GM23338 (cell line): ENCODE measurements around the gene RYR3. TPM values are rescaled to one million over a fixed set of nuclear protein-coding genes. Genes with fewer than 3 reads are reported as not detected.

Source experiments
- ATAC-seq: fragments of 200-7000 bp; cut with Tn5 transposase; 3 replicates; pipeline ENCODE4 v1.9.1; 2020
- DNase-seq: peaks from one replicate; pipeline ENCODE4 v3.0.0-alpha.2; 2015; ENCODE audit warnings: low spot score
- H2AFZ ChIP-seq: fragments of 200-600 bp; sonication (generic); 2 replicates; pipeline ENCODE4 v1.8.0; 2016; ENCODE audit warnings: antibody characterized with exemption, mild to moderate bottlenecking, moderate library complexity
- H3F3A ChIP-seq: fragments of 200-600 bp; sonication (generic); replicated peaks from 2 replicates; pipeline ENCODE4 v1.8.0; 2017; ENCODE audit warnings: antibody characterized with exemption, mixed run types, low read depth
- H3K27ac ChIP-seq: fragments of 200-600 bp; sonication (generic); 2 replicates; pipeline ENCODE4 v1.6.1; 2016; ENCODE audit warnings: low read depth
- H3K27me3 ChIP-seq: fragments of 200-600 bp; sonication (generic); 2 replicates; pipeline ENCODE4 v1.8.0; 2016; ENCODE audit warnings: mild to moderate bottlenecking, mixed run types, moderate library complexity; ENCODE audit not compliant: insufficient read depth
- H3K36me3 ChIP-seq: fragments of 200-600 bp; sonication (generic); 2 replicates; pipeline ENCODE4 v1.8.0; 2016; ENCODE audit warnings: mild to moderate bottlenecking; ENCODE audit not compliant: insufficient read depth
- H3K4me1 ChIP-seq: fragments of 200-600 bp; sonication (generic); 2 replicates; pipeline ENCODE4 v1.8.0; 2016; ENCODE audit warnings: mild to moderate bottlenecking, moderate library complexity; ENCODE audit not compliant: insufficient read depth
- H3K4me2 ChIP-seq: fragments of 200-600 bp; sonication (generic); 2 replicates; pipeline ENCODE4 v1.7.1; 2017; ENCODE audit warnings: mixed run types
- H3K4me3 ChIP-seq: fragments of 200-600 bp; sonication (generic); 2 replicates; pipeline ENCODE4 v1.6.1; 2016; ENCODE audit warnings: mixed run types
- H3K79me2 ChIP-seq: fragments of 200-600 bp; sonication (generic); replicated peaks from 2 replicates; pipeline ENCODE4 v1.8.0; 2017; ENCODE audit warnings: mild to moderate bottlenecking; ENCODE audit not compliant: insufficient read depth
- H3K9me2 ChIP-seq: fragments of 200-600 bp; sonication (generic); 2 replicates; pipeline ENCODE4 v1.8.0; 2017; ENCODE audit not compliant: insufficient read depth
- H4K20me1 ChIP-seq: fragments of 200-600 bp; sonication (generic); replicated peaks from 2 replicates; pipeline ENCODE4 v1.8.0; 2017; ENCODE audit warnings: mild to moderate bottlenecking; ENCODE audit not compliant: insufficient read depth
- H3K27ac Mint-ChIP-seq: 2 replicates; pipeline ENCODE4 v1.8.0; 2020; ENCODE audit warnings: inconsistent platforms, mild to moderate bottlenecking, moderate library complexity, mixed read lengths
- H3K27me3 Mint-ChIP-seq: 3 replicates; pipeline ENCODE4 v1.8.0; 2022; ENCODE audit warnings: low read depth, mild to moderate bottlenecking, moderate library complexity, mixed read lengths, inconsistent platforms; ENCODE audit not compliant: insufficient read depth, poor library complexity
- H3K36me3 Mint-ChIP-seq: 3 replicates; pipeline ENCODE4 v1.8.0; 2021; ENCODE audit warnings: low read depth, mild to moderate bottlenecking, inconsistent platforms, moderate library complexity, mixed read lengths
- H3K4me1 Mint-ChIP-seq: 3 replicates; pipeline ENCODE4 v1.8.0; 2020; ENCODE audit warnings: mild to moderate bottlenecking, inconsistent platforms, mixed read lengths
- H3K4me3 Mint-ChIP-seq: 3 replicates; pipeline ENCODE4 v1.8.0; 2021; ENCODE audit warnings: moderate library complexity, mild to moderate bottlenecking, inconsistent platforms, mixed read lengths
- H3K9me3 Mint-ChIP-seq: 3 replicates; pipeline ENCODE4 v1.8.0; 2020; ENCODE audit warnings: moderate library complexity, mild to moderate bottlenecking, inconsistent platforms, mixed read lengths
- CREB1 ChIP-seq: fragments of 250-450 bp; sonication (Bioruptor Pico); IDR thresholded peaks from 2 replicates; pipeline ENCODE4 v1.5.0; 2020; ENCODE audit warnings: low read depth, mild to moderate bottlenecking, moderate library complexity
- EZH2 ChIP-seq: fragments of 200-600 bp; sonication (generic); IDR thresholded peaks from one replicate; pipeline ENCODE4 v1.8.0; 2017; ENCODE audit warnings: antibody characterized with exemption, mild to moderate bottlenecking, low read depth; ENCODE audit not compliant: unreplicated experiment
- EZH2phosphoT487 ChIP-seq: fragments of 200-600 bp; sonication (generic); IDR thresholded peaks from one replicate; pipeline ENCODE4 v1.8.1; 2018; ENCODE audit warnings: antibody characterized with exemption; ENCODE audit not compliant: unreplicated experiment
- JUNB ChIP-seq: IDR thresholded peaks from one replicate; pipeline ENCODE4 v1.6.1; 2016; ENCODE audit warnings: antibody characterized with exemption; ENCODE audit not compliant: unreplicated experiment
- NANOG ChIP-seq: IDR thresholded peaks from 2 replicates; pipeline ENCODE4 v1.6.1; 2016; ENCODE audit warnings: antibody characterized with exemption, borderline replicate concordance
- REST ChIP-seq: IDR thresholded peaks from one replicate; pipeline ENCODE4 v1.6.1; 2018; ENCODE audit warnings: antibody characterized with exemption; ENCODE audit not compliant: unreplicated experiment
- STAT1 ChIP-seq: IDR thresholded peaks from one replicate; pipeline ENCODE4 v1.6.1; 2016; ENCODE audit warnings: antibody characterized with exemption; ENCODE audit not compliant: unreplicated experiment
- ZNF114 ChIP-seq: fragments of 250-450 bp; sonication (Bioruptor Pico); IDR thresholded peaks from 2 replicates; pipeline ENCODE4 v1.5.0; 2020; ENCODE audit warnings: mild to moderate bottlenecking, moderate library complexity
- ZNF331 ChIP-seq: fragments of 250-450 bp; sonication (Bioruptor Pico); IDR thresholded peaks from 2 replicates; pipeline ENCODE4 v1.5.0; 2020; ENCODE audit warnings: low read depth, mild to moderate bottlenecking, moderate library complexity
- ZNF462 ChIP-seq: fragments of 250-450 bp; sonication (Bioruptor Pico); IDR thresholded peaks from 2 replicates; pipeline ENCODE4 v1.5.0; 2020; ENCODE audit warnings: mild to moderate bottlenecking, moderate library complexity
- polyA plus RNA-seq: library from polyadenylated mRNA; unstranded; fragments of >200 nt; fragmentation: Nextera tagmentation; extraction: Ambion mirVana; gene quantifications from 2 replicates; pipeline ENCODE4 v1.2.1, GENCODE V29; 2016
- total RNA-seq: library from RNA; depleted of rRNA; stranded (reverse); fragments of >200 nt; shearing (Covaris generic); gene quantifications from 2 replicates; pipeline ENCODE4 v1.2.3, GENCODE V29; 2014

Gene RYR3
- total and polyA plus RNA-seq, 2 experiments from 2014 or later: 1.1 to 1.2 TPM

GRCh38 chr15:33313491-33313890, 2.7 kb downstream of the RYR3 start (continued):
- TF ChIP-seq REST (no peak), STAT1 (no peak), EZH2phosphoT487 (no peak), JUNB (no peak), ZNF331 (CRISPR knock-in tag) (no peak), ZNF114 (no peak), CREB1 (CRISPR knock-in tag) (no peak), EZH2 (no peak)

GRCh38 chr15:33314069-33314468, 3.3 kb downstream of the RYR3 start:
- H3K4me3 Mint-ChIP-seq: no peak overlapping the region
- no peak overlapping the region for H3K4me3 ChIP-seq
- peaks cover 10% of the 10 kb centered on the region for H3K4me1 ChIP-seq
- H3F3A ChIP-seq: no peaks in the 10 kb centered on the region
- H3K27me3 Mint-ChIP-seq: peaks cover 33% of the 10 kb centered on the region
- H4K20me1 ChIP-seq: no peaks in the 10 kb centered on the region
- H3K4me1 Mint-ChIP-seq: peaks cover 28% of the 10 kb centered on the region
- no peak overlapping the region for H3K4me2 ChIP-seq
- H3K79me2 ChIP-seq: no peaks in the 10 kb centered on the region
- no peak for TF ChIP-seq NANOG
- no peak for TF ChIP-seq STAT1
- no peak for TF ChIP-seq ZNF462 (CRISPR knock-in tag)
- H3K36me3 Mint-ChIP-seq: no peaks in the 10 kb centered on the region
- no peak for ATAC-seq
- H3K27me3 ChIP-seq: peaks cover 47% of the 10 kb centered on the region
- no peak for DNase-seq
- H3K9me2 ChIP-seq: peaks cover 11% of the 10 kb centered on the region; the same call in 1 of the 2 replicates
- H3K9me3 Mint-ChIP-seq: no peaks in the 10 kb centered on the region; the same call in 1 of the 3 replicates
- no peak overlapping the region for H2AFZ ChIP-seq
- H3K27ac Mint-ChIP-seq: no peak overlapping the region
- H3K36me3 ChIP-seq: no peaks in the 10 kb centered on the region
- H3K27ac ChIP-seq: no peak overlapping the region
